Type B pancreatic cell (in vitro differentiated cells): ENCODE results near the gene OBSCN. TPM values are rescaled to one million over a fixed set of nuclear protein-coding genes. Genes with fewer than 3 reads are reported as not detected.

Experiments
- DNase-seq: peaks from one replicate; pipeline ENCODE4 v3.0.0; 2021; ENCODE audit warnings: mixed read lengths; ENCODE audit not compliant: unreplicated experiment; ENCODE audit errors: extremely low spot score
- H3K27ac Mint-ChIP-seq: 2 replicates; pipeline ENCODE4 v1.8.0; 2021; ENCODE audit warnings: mild to moderate bottlenecking, mixed read lengths
- H3K27me3 Mint-ChIP-seq: 2 replicates; pipeline ENCODE4 v1.8.0; 2021; ENCODE audit warnings: mixed read lengths
- H3K36me3 Mint-ChIP-seq: 2 replicates; pipeline ENCODE4 v1.8.0; 2021; ENCODE audit warnings: mixed read lengths
- H3K4me1 Mint-ChIP-seq: one replicate; pipeline ENCODE4 v1.8.0; 2021; ENCODE audit warnings: mixed read lengths; ENCODE audit not compliant: unreplicated experiment
- H3K4me3 Mint-ChIP-seq: 2 replicates; pipeline ENCODE4 v1.8.0; 2021; ENCODE audit warnings: mild to moderate bottlenecking, mixed read lengths
- H3K9me3 Mint-ChIP-seq: 2 replicates; pipeline ENCODE4 v1.8.0; 2021; ENCODE audit warnings: mixed read lengths
- CTCF ChIP-seq: fragments of 200-600 bp; sonication (generic); conservative IDR thresholded peaks from 2 replicates; pipeline ENCODE4 v1.5.0; 2021; ENCODE audit warnings: antibody characterized with exemption, mild to moderate bottlenecking
- total RNA-seq: library from RNA; stranded (reverse); gene quantifications from 2 replicates; pipeline ENCODE4 v1.2.1, GENCODE V29; 2021; ENCODE audit warnings: low replicate concordance

The OBSCN gene
- total RNA-seq, 1 donor from 2014 or later, result 48.9 TPM

GRCh38 chr1:228262475-228262874, 54.6 kb downstream of the OBSCN start:
- no peak overlapping the region for H3K27ac Mint-ChIP-seq
- H3K4me3 Mint-ChIP-seq, result no peak overlapping the region
- H3K27me3 Mint-ChIP-seq, result no peaks in the 10 kb centered on the region
- no peak for DNase-seq
- peaks cover 27% of the 10 kb centered on the region for H3K36me3 Mint-ChIP-seq
- no peak for TF ChIP-seq CTCF
- H3K4me1 Mint-ChIP-seq, result no peaks in the 10 kb centered on the region
- no peaks in the 10 kb centered on the region for H3K9me3 Mint-ChIP-seq

- H3K9me3 Mint-ChIP-seq, result no peaks in the 10 kb centered on the region
- DNase-seq, result no peak
- no peak overlapping the region for H3K4me3 Mint-ChIP-seq
- no peaks in the 10 kb centered on the region for H3K4me1 Mint-ChIP-seq
- H3K27me3 Mint-ChIP-seq, result no peaks in the 10 kb centered on the region
- TF ChIP-seq CTCF, result no peak
- no peak overlapping the region for H3K27ac Mint-ChIP-seq
- H3K36me3 Mint-ChIP-seq, result peaks cover 22% of the 10 kb centered on the region
Measured at GRCh38 chr1:228263636-228264035, 55.8 kb downstream of the OBSCN start.

GRCh38 chr1:228264090-228264829, 56.4 kb downstream of the OBSCN start:
- Mint-ChIP-seq H3K27ac (no peak overlapping the region), H3K4me1 (no peaks in the 10 kb centered on the region), H3K4me3 (no peak overlapping the region), H3K27me3 (no peaks in the 10 kb centered on the region), H3K9me3 (no peaks in the 10 kb centered on the region), H3K36me3 (peaks cover 20% of the 10 kb centered on the region)
- TF ChIP-seq CTCF, result no peak
- DNase-seq, result no peak

- Mint-ChIP-seq H3K27me3 (no peaks in the 10 kb centered on the region), H3K27ac (no peak overlapping the region), H3K4me3 (no peak overlapping the region), H3K4me1 (no peaks in the 10 kb centered on the region), H3K9me3 (no peaks in the 10 kb centered on the region), H3K36me3 (peaks cover 20% of the 10 kb centered on the region)
- DNase-seq, result no peak
- peak; percentile 19 for TF ChIP-seq CTCF
Measured at GRCh38 chr1:228265167-228265566, 57.3 kb downstream of the OBSCN start.

GRCh38 chr1:228267962-228268880, 60.4 kb downstream of the OBSCN start:
- no peak for TF ChIP-seq CTCF
- H3K27me3 Mint-ChIP-seq, result no peaks in the 10 kb centered on the region
- H3K4me1 Mint-ChIP-seq, result no peaks in the 10 kb centered on the region
- no peaks in the 10 kb centered on the region for H3K9me3 Mint-ChIP-seq
- no peak overlapping the region for H3K27ac Mint-ChIP-seq
- no peak overlapping the region for H3K4me3 Mint-ChIP-seq
- DNase-seq, result no peak
- peaks cover 4% of the 10 kb centered on the region for H3K36me3 Mint-ChIP-seq
